Measurements from ENCODE around the gene DCC. TPM values are rescaled to one million over a fixed set of nuclear protein-coding genes. Genes with fewer than 3 reads are reported as not detected.

Gene DCC
- polyA plus RNA-seq, 1 donor (not counting 4 experiments of a cell fraction or from before 2014, with no cell fraction given) = not detected

DNA sequence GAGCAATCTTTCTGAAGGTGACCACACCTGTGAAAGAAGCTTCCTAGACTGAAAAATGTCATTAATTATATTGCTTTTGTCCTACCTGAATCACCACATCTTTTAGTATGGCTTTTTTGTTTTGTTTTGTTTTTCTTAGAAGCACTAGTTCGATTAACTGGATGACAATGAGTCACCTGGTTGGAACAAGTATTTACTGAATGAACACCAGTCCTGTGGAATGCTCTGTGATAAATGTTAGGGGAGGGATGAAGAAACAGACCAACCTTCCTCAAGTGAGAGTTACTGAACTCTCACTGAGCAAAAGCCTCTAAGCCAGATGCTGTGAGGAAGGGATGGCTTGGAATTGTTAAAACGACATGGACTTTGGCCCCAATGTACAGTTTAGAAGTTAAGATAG is 26.8 kb upstream of the DCC start:
- Histone ChIP-seq H3K9me1 (ENCODE audit: control insufficient read depth, extremely low read depth, insufficient read depth, low read length) (no peaks in the 10 kb centered on the region), H3K4me1 (ENCODE audit: control insufficient read depth, extremely low read depth, insufficient read depth, low read length) (peaks cover 3% of the 10 kb centered on the region), H3K9ac (ENCODE audit: control insufficient read depth, extremely low read depth, insufficient read depth, low read length) (no peak overlapping the region), H3K9me3 (ENCODE audit: control insufficient read depth, low read depth, low read length) (no peaks in the 10 kb centered on the region), H3K4me3 (ENCODE audit: control insufficient read depth in 2 of 3, extremely low read depth in 1 of 3, insufficient read depth in 2 of 3, low read depth in 1 of 3, low read length in 3 of 3) (no peak overlapping the region), H3K4me2 (ENCODE audit: control insufficient read depth, extremely low read depth, insufficient read depth, low read depth, low read length) (no peak overlapping the region), H4K20me1 (ENCODE audit: control insufficient read depth, extremely low read depth, insufficient read depth, low read length) (no peaks in the 10 kb centered on the region), H3K79me2 (ENCODE audit: control insufficient read depth, insufficient read depth, low read length) (no peaks in the 10 kb centered on the region), H3K27me3 (ENCODE audit: control insufficient read depth, extremely low read depth, insufficient read depth, low read length) (no peaks in the 10 kb centered on the region), H3K27ac (ENCODE audit: control insufficient read depth, insufficient read depth, low read length) (no peak overlapping the region), H2AFZ (ENCODE audit: control insufficient read depth, low read length) (no peak overlapping the region), H3K36me3 (ENCODE audit: control insufficient read depth in 2 of 2, extremely low read depth in 1 of 2, insufficient read depth in 2 of 2, low read length in 2 of 2) (no peaks in the 10 kb centered on the region)
- TF ChIP-seq CTCF (optimal IDR thresholded peaks at IDR 0.05 in 1 of 3, IDR thresholded peaks at IDR 0.05 in 1 of 3, conservative IDR thresholded peaks at IDR 0.05 in 1 of 3; ENCODE audit: extremely low read depth in 1 of 3, insufficient read depth in 2 of 3, low read length in 3 of 3) = no peak
- TF ChIP-seq EZH2 (IDR thresholded peaks at IDR 0.05; ENCODE audit: low read length) = no peak
- no peak for DNase-seq (ENCODE audit: low read depth, low spot score)
- peak; percentile 20 for FAIRE-seq
- dilution Hi-C loops (cut with MboI; ENCODE audit: extremely low pct_ligation_motif_present, low sequenced_read_pairs) = no loop called here

DNA sequence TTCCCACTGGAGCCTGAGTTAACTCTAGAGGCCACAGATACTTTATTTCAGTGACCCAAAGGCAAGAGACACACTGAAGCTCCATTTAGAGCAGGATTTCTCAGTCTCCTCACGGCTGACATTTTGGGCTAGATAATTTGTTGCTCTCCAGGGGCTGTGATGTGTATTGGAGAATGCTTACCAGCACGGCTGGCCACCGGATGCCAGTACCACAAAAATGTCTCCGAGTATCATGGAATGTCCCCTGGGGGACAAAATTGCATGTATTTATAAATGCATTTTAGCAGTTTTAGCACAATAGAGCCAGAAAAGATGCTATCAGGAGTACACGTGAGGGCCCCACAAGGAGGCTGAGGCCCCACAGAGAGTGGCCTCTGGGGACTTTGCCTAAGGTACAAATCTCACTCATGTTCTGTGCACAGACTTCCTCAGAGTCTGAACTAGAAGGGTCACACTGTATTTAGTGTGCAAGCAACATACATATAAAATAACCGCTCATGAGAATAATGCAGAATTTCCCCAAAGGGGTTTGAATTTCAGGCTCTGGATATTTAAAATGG is 20.5 kb upstream of the DCC start:
- FAIRE-seq (no peak), DNase-seq (ENCODE audit: low read depth, low spot score) (no peak)
- Histone ChIP-seq H3K4me1 (ENCODE audit: control insufficient read depth, extremely low read depth, insufficient read depth, low read length) (no peaks in the 10 kb centered on the region), H3K27ac (ENCODE audit: control insufficient read depth, insufficient read depth, low read length) (no peak overlapping the region), H3K36me3 (ENCODE audit: control insufficient read depth in 2 of 2, extremely low read depth in 1 of 2, insufficient read depth in 2 of 2, low read length in 2 of 2) (no peaks in the 10 kb centered on the region), H4K20me1 (ENCODE audit: control insufficient read depth, extremely low read depth, insufficient read depth, low read length) (no peaks in the 10 kb centered on the region), H3K79me2 (ENCODE audit: control insufficient read depth, insufficient read depth, low read length) (no peaks in the 10 kb centered on the region), H3K9me1 (ENCODE audit: control insufficient read depth, extremely low read depth, insufficient read depth, low read length) (no peaks in the 10 kb centered on the region), H2AFZ (ENCODE audit: control insufficient read depth, low read length) (no peak overlapping the region), H3K9ac (ENCODE audit: control insufficient read depth, extremely low read depth, insufficient read depth, low read length) (no peak overlapping the region), H3K4me3 (ENCODE audit: control insufficient read depth in 2 of 3, extremely low read depth in 1 of 3, insufficient read depth in 2 of 3, low read depth in 1 of 3, low read length in 3 of 3) (no peak overlapping the region), H3K27me3 (ENCODE audit: control insufficient read depth, extremely low read depth, insufficient read depth, low read length) (no peaks in the 10 kb centered on the region), H3K9me3 (ENCODE audit: control insufficient read depth, low read depth, low read length) (no peaks in the 10 kb centered on the region), H3K4me2 (ENCODE audit: control insufficient read depth, extremely low read depth, insufficient read depth, low read depth, low read length) (no peak overlapping the region)
- TF ChIP-seq CTCF (optimal IDR thresholded peaks at IDR 0.05 in 1 of 3, IDR thresholded peaks at IDR 0.05 in 1 of 3, conservative IDR thresholded peaks at IDR 0.05 in 1 of 3; ENCODE audit: extremely low read depth in 1 of 3, insufficient read depth in 2 of 3, low read length in 3 of 3) (no peak), EZH2 (IDR thresholded peaks at IDR 0.05; ENCODE audit: low read length) (no peak)
- dilution Hi-C loops (cut with MboI; ENCODE audit: extremely low pct_ligation_motif_present, low sequenced_read_pairs) = no loop called here

Measured in keratinocyte (primary cell).